Measurements from ENCODE around the gene PDE8B.

DNA sequence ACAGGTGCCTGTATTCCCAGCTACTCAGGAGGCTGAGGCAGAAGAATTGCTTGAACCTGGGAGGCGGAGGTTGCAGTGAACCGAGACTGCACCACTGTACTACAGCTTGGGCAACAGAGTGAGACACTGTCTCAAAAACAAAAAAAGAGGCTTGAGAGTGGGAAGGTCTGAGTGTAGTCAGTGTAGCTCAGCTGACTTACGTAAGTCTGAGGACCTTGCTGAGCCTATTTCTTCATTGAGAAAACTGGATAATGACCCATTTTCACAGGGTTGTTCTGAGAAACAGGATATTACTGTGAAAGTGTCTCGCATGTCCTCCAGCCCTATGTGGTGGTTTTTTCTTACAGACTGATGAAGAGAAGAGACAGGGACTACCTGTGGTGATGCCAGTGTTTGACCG, 214.9 kb downstream of the PDE8B start:
- TF ChIP-seq, protein P1, sequence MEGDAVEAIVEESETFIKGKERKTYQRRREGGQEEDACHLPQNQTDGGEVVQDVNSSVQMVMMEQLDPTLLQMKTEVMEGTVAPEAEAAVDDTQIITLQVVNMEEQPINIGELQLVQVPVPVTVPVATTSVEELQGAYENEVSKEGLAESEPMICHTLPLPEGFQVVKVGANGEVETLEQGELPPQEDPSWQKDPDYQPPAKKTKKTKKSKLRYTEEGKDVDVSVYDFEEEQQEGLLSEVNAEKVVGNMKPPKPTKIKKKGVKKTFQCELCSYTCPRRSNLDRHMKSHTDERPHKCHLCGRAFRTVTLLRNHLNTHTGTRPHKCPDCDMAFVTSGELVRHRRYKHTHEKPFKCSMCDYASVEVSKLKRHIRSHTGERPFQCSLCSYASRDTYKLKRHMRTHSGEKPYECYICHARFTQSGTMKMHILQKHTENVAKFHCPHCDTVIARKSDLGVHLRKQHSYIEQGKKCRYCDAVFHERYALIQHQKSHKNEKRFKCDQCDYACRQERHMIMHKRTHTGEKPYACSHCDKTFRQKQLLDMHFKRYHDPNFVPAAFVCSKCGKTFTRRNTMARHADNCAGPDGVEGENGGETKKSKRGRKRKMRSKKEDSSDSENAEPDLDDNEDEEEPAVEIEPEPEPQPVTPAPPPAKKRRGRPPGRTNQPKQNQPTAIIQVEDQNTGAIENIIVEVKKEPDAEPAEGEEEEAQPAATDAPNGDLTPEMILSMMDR (IDR thresholded peaks at IDR 0.05), result no peak
- TF ChIP-seq POLR2A (IDR thresholded peaks at IDR 0.05), result no peak
